ENCODE data around the gene CTH.

GRCh38 chr1:70458131-70458530 lies 47.1 kb downstream of the CTH start:
- TF ChIP-seq TAF1 (IDR thresholded peaks at IDR 0.05; ENCODE audit: borderline replicate concordance, low read depth, low read length) (no peak), POLR2A (IDR thresholded peaks at IDR 0.05; ENCODE audit: low read depth, low read length) (no peak)

Measured in GM12892 (cell line).